Airway epithelial cell (primary cell): ENCODE data around the gene MTRFR. TPM values are rescaled to one million over a fixed set of nuclear protein-coding genes. Genes with fewer than 3 reads are reported as not detected.

Source experiments
- total RNA-seq: library from RNA; depleted of rRNA; stranded (reverse); fragments of >200 nt; gene quantifications from 2 replicates; pipeline ENCODE4 v1.2.3, GENCODE V29; 2015

MTRFR gene
- 12.8 and 17.8 TPM in 2 replicates for total RNA-seq

DNA sequence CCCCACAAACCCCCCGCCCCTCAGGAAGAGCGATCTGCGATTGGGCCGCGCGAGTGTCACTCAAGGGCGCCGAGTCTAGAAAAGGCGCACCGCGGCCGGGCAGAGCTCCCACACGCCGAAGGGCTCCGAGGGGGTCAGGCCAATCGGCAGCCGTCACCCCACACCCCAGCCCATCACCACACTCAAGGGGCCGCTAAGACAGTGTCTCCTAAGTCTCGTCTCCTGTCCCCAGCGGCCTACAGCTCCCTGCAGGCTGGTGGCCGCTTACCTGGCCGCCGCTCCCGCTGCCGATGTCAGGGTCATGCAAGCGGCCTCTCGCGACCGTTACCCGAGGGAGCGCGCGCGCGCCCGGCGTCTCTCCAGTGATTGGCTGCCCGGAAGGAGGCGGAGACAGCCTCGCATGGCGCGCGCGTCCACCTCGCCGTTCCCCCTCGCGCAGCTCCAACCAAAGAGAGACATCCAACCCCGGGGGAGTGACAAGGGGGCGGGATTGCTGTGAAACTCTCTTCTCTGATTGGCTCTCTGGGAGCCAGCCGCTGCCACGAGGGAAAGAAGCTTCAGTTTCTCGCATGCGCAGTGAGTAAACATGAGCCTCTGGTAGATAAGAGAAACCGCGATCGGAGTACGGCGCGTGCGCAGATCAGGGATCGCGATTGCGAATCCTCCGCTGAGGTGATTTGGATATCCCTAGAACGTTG lies at the start of gene MTRFR, which contains the start of gene MPHOSPH9:
Gene MTRFR (plus strand): TSS at position 630 of the 698 bp plus-strand sequence. CDS start 20,239 bp downstream, outside the sequence.
Gene MPHOSPH9 (minus strand): TSS at position 335 of the 698 bp plus-strand sequence. CDS start 2,777 bp downstream, outside the sequence.

Other genes with a start within 250 kb of the MTRFR start
- gene PITPNM2, start 82.3 kb upstream of the MTRFR start, total RNA-seq = 3.3 and 7.4 TPM in 2 replicates
- gene MPHOSPH9, start 295 bp upstream of the MTRFR start, total RNA-seq = 18.0 and 23.0 TPM in 2 replicates
- gene CDK2AP1, start 38.4 kb downstream of the MTRFR start, total RNA-seq = 169 and 218 TPM in 2 replicates
- gene SBNO1, start 131.4 kb downstream of the MTRFR start, total RNA-seq = 17.0 and 18.0 TPM in 2 replicates
- 38.6 and 54.3 TPM in 2 replicates for gene KMT5A, start 150.7 kb downstream of the MTRFR start, total RNA-seq
- 2.7 and 3.4 TPM in 2 replicates for gene RILPL2, start 203.2 kb downstream of the MTRFR start, total RNA-seq
- gene SNRNP35, start 224.7 kb downstream of the MTRFR start, total RNA-seq = 18.4 and 19.5 TPM in 2 replicates